ENCODE measurements around the gene PLXNA4.

DNA sequence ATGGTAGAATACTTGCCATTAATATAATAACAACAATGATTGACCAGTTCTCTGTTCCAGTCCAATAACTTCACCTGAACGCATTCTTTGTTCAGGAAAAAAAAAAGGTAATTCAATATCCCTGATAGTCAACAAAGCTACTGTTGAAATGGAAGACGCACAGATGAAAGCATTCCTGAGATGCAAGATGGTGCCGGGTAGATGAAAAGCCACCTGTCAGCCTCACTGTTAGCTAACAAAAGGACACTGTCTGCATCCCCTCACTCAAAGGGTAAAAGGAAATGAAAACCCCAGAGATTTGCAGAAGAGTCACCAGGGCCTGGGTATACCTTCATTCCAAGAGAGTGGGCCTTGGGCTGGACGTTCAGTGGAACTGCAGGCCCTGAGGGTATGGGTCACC, 357.4 kb downstream of the PLXNA4 start:
- TF ChIP-seq, protein P1, sequence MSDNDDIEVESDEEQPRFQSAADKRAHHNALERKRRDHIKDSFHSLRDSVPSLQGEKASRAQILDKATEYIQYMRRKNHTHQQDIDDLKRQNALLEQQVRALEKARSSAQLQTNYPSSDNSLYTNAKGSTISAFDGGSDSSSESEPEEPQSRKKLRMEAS (IDR thresholded peaks at IDR 0.05), result no peak
- TF ChIP-seq, protein P2, sequence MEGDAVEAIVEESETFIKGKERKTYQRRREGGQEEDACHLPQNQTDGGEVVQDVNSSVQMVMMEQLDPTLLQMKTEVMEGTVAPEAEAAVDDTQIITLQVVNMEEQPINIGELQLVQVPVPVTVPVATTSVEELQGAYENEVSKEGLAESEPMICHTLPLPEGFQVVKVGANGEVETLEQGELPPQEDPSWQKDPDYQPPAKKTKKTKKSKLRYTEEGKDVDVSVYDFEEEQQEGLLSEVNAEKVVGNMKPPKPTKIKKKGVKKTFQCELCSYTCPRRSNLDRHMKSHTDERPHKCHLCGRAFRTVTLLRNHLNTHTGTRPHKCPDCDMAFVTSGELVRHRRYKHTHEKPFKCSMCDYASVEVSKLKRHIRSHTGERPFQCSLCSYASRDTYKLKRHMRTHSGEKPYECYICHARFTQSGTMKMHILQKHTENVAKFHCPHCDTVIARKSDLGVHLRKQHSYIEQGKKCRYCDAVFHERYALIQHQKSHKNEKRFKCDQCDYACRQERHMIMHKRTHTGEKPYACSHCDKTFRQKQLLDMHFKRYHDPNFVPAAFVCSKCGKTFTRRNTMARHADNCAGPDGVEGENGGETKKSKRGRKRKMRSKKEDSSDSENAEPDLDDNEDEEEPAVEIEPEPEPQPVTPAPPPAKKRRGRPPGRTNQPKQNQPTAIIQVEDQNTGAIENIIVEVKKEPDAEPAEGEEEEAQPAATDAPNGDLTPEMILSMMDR (IDR thresholded peaks at IDR 0.05; ENCODE audit: low read depth, low read length, missing input control), result no peak
